Measurements from ENCODE around the gene ZNF500.
A peak's percentile ranks its signal among the peaks of the same experiment; 100 is the strongest.

Gene ZNF500

DNA sequence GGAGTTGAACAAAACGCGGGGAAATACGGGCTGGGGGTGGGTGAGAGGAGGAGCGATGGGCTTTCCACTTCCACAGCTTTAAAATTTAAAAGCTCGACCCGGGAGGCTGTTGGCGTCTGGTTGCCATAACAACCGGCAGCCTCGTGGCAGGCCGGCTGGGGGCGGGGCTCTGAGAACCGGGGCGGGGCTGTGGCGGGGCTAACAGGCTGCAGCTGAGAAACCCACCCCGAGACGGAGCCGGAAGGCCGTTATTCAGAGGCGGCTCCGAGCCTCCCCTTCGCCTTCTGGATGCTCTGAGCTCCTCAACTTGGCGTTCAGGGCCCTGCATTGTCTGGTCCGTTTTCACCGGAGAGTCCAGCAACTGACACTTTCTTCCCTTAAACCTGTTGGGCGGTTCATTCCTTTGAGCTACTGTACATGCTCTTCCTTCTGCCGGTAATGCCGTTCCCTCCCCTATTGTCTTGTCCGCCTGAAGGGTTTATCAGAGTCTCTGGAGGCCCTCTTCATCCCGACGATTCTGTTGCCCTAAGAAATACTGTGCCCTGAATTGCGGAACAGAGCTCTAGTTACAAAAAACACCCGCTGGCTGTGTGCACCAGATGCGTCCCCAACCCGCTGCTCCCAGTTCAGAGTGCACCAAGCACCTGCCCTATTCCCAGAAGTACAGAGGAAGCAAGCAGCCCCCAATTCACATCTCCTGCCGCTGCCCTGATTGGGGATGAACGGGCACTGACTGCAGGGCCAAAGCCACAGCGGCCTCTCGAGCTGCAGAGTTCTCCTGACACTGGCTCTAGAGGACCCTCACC lies 32.0 kb downstream of the ZNF500 start:
- no peaks in the 10 kb centered on the region for H3F3A ChIP-seq (ENCODE audit: control insufficient read depth, insufficient read depth)
- H3K4me1 ChIP-seq (ENCODE audit: control insufficient read depth, low read length): peaks cover 7% of the 10 kb centered on the region
- H3K27ac ChIP-seq (ENCODE audit: low read depth, low read length): peak overlapping the region; percentile 26
- no peaks in the 10 kb centered on the region for H3K27me3 ChIP-seq (ENCODE audit: control insufficient read depth, low read length)
- peak overlapping the region; percentile 84 for H3K4me3 ChIP-seq (ENCODE audit: low read length)
- TF ChIP-seq CTCF (IDR thresholded peaks at IDR 0.05; ENCODE audit: low read depth, low read length, poor library complexity, severe bottlenecking) (no peak), EZH2phosphoT487 (IDR thresholded peaks at IDR 0.05; ENCODE audit: borderline replicate concordance, low read length) (no peak)
- peaks cover 15% of the 10 kb centered on the region for H3K79me2 ChIP-seq (ENCODE audit: control insufficient read depth, low read length)
- H4K20me1 ChIP-seq (ENCODE audit: control insufficient read depth, insufficient read depth, low read depth, low read length): no peaks in the 10 kb centered on the region
- H3K9me3 ChIP-seq (ENCODE audit: control insufficient read depth, insufficient read depth, low read length): no peaks in the 10 kb centered on the region
- no peaks in the 10 kb centered on the region for H3K36me3 ChIP-seq (ENCODE audit: control insufficient read depth, low read length)
- no peaks in the 10 kb centered on the region for H3K9me2 ChIP-seq (replicated peaks; ENCODE audit: control insufficient read depth, low read length)
- H3K4me2 ChIP-seq (ENCODE audit: low read length): peak overlapping the region; percentile 71

GRCh38 chr16:4734063-4734729 lies 32.8 kb downstream of the ZNF500 start, which contains the start of the genes ANKS3 and DNAAF8:
ANKS3 (minus strand) TSS chr16:4734271; CDS start chr16:4730149, 4,122 bp downstream.
DNAAF8 (plus strand) TSS chr16:4734537; CDS start chr16:4736515, 1,978 bp downstream.
- Histone ChIP-seq H3K27me3 (ENCODE audit: control insufficient read depth, low read length) (no peaks in the 10 kb centered on the region), H3K4me3 (ENCODE audit: low read length) (peak within 1 kb of the TSS; percentile 84), H3K79me2 (ENCODE audit: control insufficient read depth, low read length) (peaks cover 15% of the 10 kb centered on the region), H3F3A (ENCODE audit: control insufficient read depth, insufficient read depth) (no peaks in the 10 kb centered on the region), H3K9me2 (replicated peaks; ENCODE audit: control insufficient read depth, low read length) (no peaks in the 10 kb centered on the region), H3K9me3 (ENCODE audit: control insufficient read depth, insufficient read depth, low read length) (no peaks in the 10 kb centered on the region), H3K27ac (ENCODE audit: low read depth, low read length) (peak within 1 kb of the TSS; percentile 26), H4K20me1 (ENCODE audit: control insufficient read depth, insufficient read depth, low read depth, low read length) (no peaks in the 10 kb centered on the region), H3K4me2 (ENCODE audit: low read length) (peak within 1 kb of the TSS; percentile 71), H3K4me1 (ENCODE audit: control insufficient read depth, low read length) (peaks cover 7% of the 10 kb centered on the region), H3K36me3 (ENCODE audit: control insufficient read depth, low read length) (no peaks in the 10 kb centered on the region)
- TF ChIP-seq EZH2phosphoT487 (IDR thresholded peaks at IDR 0.05; ENCODE audit: borderline replicate concordance, low read length) (no peak), CTCF (IDR thresholded peaks at IDR 0.05; ENCODE audit: low read depth, low read length, poor library complexity, severe bottlenecking) (no peak)

GRCh38 chr16:4733747-4734062 lies 33.3 kb downstream of the ZNF500 start:
- H3K27ac ChIP-seq (ENCODE audit: low read depth, low read length): peak overlapping the region; percentile 26
- no peaks in the 10 kb centered on the region for H4K20me1 ChIP-seq (ENCODE audit: control insufficient read depth, insufficient read depth, low read depth, low read length)
- TF ChIP-seq CTCF (IDR thresholded peaks at IDR 0.05; ENCODE audit: low read depth, low read length, poor library complexity, severe bottlenecking) (no peak), EZH2phosphoT487 (IDR thresholded peaks at IDR 0.05; ENCODE audit: borderline replicate concordance, low read length) (no peak)

More at GRCh38 chr16:4733747-4734062, 33.3 kb downstream of the ZNF500 start:
- Histone ChIP-seq H3F3A (ENCODE audit: control insufficient read depth, insufficient read depth) (no peaks in the 10 kb centered on the region), H3K4me2 (ENCODE audit: low read length) (peak overlapping the region; percentile 71), H3K36me3 (ENCODE audit: control insufficient read depth, low read length) (no peaks in the 10 kb centered on the region), H3K9me3 (ENCODE audit: control insufficient read depth, insufficient read depth, low read length) (no peaks in the 10 kb centered on the region), H3K4me1 (ENCODE audit: control insufficient read depth, low read length) (peaks cover 7% of the 10 kb centered on the region), H3K9me2 (replicated peaks; ENCODE audit: control insufficient read depth, low read length) (no peaks in the 10 kb centered on the region), H3K27me3 (ENCODE audit: control insufficient read depth, low read length) (no peaks in the 10 kb centered on the region), H3K79me2 (ENCODE audit: control insufficient read depth, low read length) (peaks cover 15% of the 10 kb centered on the region), H3K4me3 (ENCODE audit: low read length) (peak overlapping the region; percentile 84)

Measured in DOHH2 (cell line).